SK-N-SH (cell line): Measurements from ENCODE around the gene NKIRAS1.

Source experiments
- CTCF ChIP-seq: fragments of 200-600 bp; sonication (generic); IDR thresholded peaks from 2 replicates; pipeline ENCODE4 v1.6.1; 2017; ENCODE audit warnings: antibody characterized with exemption, mild to moderate bottlenecking, moderate library complexity
- ELF1 ChIP-seq: IDR thresholded peaks from 2 replicates; pipeline ENCODE4 v1.4.0; 2012
- EP300 ChIP-seq, 2 experiments: IDR thresholded peaks; 2 replicates each; pipeline versions ENCODE4 v1.4.0 to v1.6.1; 2012; ENCODE audit warnings: borderline replicate concordance in 1 of 2, low read depth in 1 of 2, low read length in 1 of 2
- GABPA ChIP-seq: IDR thresholded peaks from 2 replicates; pipeline ENCODE4 v1.4.0; 2012; ENCODE audit warnings: low read depth, mild to moderate bottlenecking
- JUND ChIP-seq: IDR thresholded peaks from 2 replicates; pipeline ENCODE4 v1.4.0; 2012
- MXI1 ChIP-seq: IDR thresholded peaks from 2 replicates; pipeline ENCODE4 v1.6.1; 2012; ENCODE audit warnings: mild to moderate bottlenecking, low read depth, low read length, improper control_type of control experiment
- NFIC ChIP-seq: IDR thresholded peaks from 2 replicates; pipeline ENCODE4 v1.4.0; 2012; ENCODE audit warnings: borderline replicate concordance
- POLR2AphosphoS5 ChIP-seq: IDR thresholded peaks from 2 replicates; pipeline ENCODE4 v1.6.1; 2012; ENCODE audit warnings: low read depth, low read length
- RCOR1 ChIP-seq: fragments of 150-350 bp; IDR thresholded peaks from 2 replicates; pipeline ENCODE4 v1.6.1; 2017; ENCODE audit warnings: antibody characterized with exemption, low read length
- RXRA ChIP-seq: IDR thresholded peaks from 2 replicates; pipeline ENCODE4 v1.4.0; 2012; ENCODE audit warnings: low read depth, mild to moderate bottlenecking, borderline replicate concordance
- SMC3 ChIP-seq: IDR thresholded peaks from 2 replicates; pipeline ENCODE4 v1.6.1; 2012; ENCODE audit warnings: low read depth, low read length, improper control_type of control experiment
- TEAD4 ChIP-seq: IDR thresholded peaks from 2 replicates; pipeline ENCODE4 v1.4.0; 2012; ENCODE audit warnings: mild to moderate bottlenecking, borderline replicate concordance; ENCODE audit not compliant: insufficient read depth

- TF ChIP-seq CTCF, result no peak
- TF ChIP-seq RXRA, result no peak
- no peak for TF ChIP-seq SMC3
- no peak for TF ChIP-seq MXI1
- TF ChIP-seq POLR2AphosphoS5, result no peak
- no peak for TF ChIP-seq NFIC
- TF ChIP-seq RCOR1, result peak; percentile 54; the same call in 1 of the 2 replicates
- TF ChIP-seq GABPA, result no peak
- TF ChIP-seq JUND, result no peak
- no peak for TF ChIP-seq TEAD4
- TF ChIP-seq ELF1, result no peak
- TF ChIP-seq EP300 (IDR thresholded peaks at IDR 0.05; ENCODE audit: borderline replicate concordance in 1 of 2, low read depth in 1 of 2, low read length in 1 of 2), result peak in 1 of 2 experiments; percentile 49; a peak in 1 of 4 replicates
Observed at GRCh38 chr3:23953523-23953922, 36.7 kb upstream of the NKIRAS1 start.
